HEK293T (cell line): ENCODE data around the gene SLC26A9.
"Not testable (repeated sequence)": the region's sequence is repeated elsewhere in the genome, so short reads cannot be mapped to it uniquely, and the experiment has no call there.

Experiments used
- CTCF ChIA-PET: fragments of 350-600 bp; formaldehyde crosslinking; extraction: SDS; loops from one replicate; lab custom pipeline; 2021; ENCODE audit warnings: antibody characterized with exemption, inconsistent platforms; lab: Yijun Ruan, JAX
- POLR2A ChIA-PET: fragments of 350-600 bp; formaldehyde crosslinking; extraction: SDS; loops from one replicate; lab custom pipeline; 2020; ENCODE audit warnings: antibody characterized with exemption, inconsistent platforms; lab: Yijun Ruan, JAX
- DNase-seq: peaks from one replicate; pipeline ENCODE4 v3.0.0; 2012; ENCODE audit warnings: mixed read lengths; ENCODE audit errors: extremely low spot score
- ARNT ChIP-seq: fragments of 450-650 bp; IDR thresholded peaks from 2 replicates; pipeline ENCODE4 v1.6.1; 2017; ENCODE audit warnings: mild to moderate bottlenecking
- BHLHE40 ChIP-seq: fragments of 450-650 bp; IDR thresholded peaks from 2 replicates; pipeline ENCODE4 v1.6.1; 2016; ENCODE audit warnings: mild to moderate bottlenecking, moderate library complexity, borderline replicate concordance
- CTBP1 ChIP-seq: fragments of 450-650 bp; IDR thresholded peaks from 2 replicates; pipeline ENCODE4 v1.6.1; 2016; ENCODE audit warnings: borderline replicate concordance
- ELF4 ChIP-seq: fragments of 450-650 bp; IDR thresholded peaks from 2 replicates; pipeline ENCODE4 v1.6.1; 2017; ENCODE audit warnings: antibody characterized with exemption
- FOXA1 ChIP-seq: fragments of 450-650 bp; IDR thresholded peaks from 2 replicates; pipeline ENCODE4 v1.6.1; 2016; ENCODE audit warnings: mild to moderate bottlenecking
- FOXK2 ChIP-seq: fragments of 450-650 bp; IDR thresholded peaks from 2 replicates; pipeline ENCODE4 v1.6.1; 2016; ENCODE audit warnings: mild to moderate bottlenecking
- FOXM1 ChIP-seq: fragments of 450-650 bp; IDR thresholded peaks from 2 replicates; pipeline ENCODE4 v1.6.1; 2017; ENCODE audit warnings: mild to moderate bottlenecking, borderline replicate concordance
- HDGF ChIP-seq: fragments of 450-650 bp; IDR thresholded peaks from 2 replicates; pipeline ENCODE4 v1.6.1; 2017; ENCODE audit warnings: antibody characterized with exemption, borderline replicate concordance
- L3MBTL2 ChIP-seq: fragments of 450-650 bp; conservative IDR thresholded peaks from 2 replicates; pipeline ENCODE4 v1.6.1; 2016; ENCODE audit warnings: mild to moderate bottlenecking
- LEF1 ChIP-seq: fragments of 450-650 bp; IDR thresholded peaks from 2 replicates; pipeline ENCODE4 v1.6.1; 2017; ENCODE audit warnings: mild to moderate bottlenecking, borderline replicate concordance
- NFRKB ChIP-seq: fragments of 450-650 bp; IDR thresholded peaks from 2 replicates; pipeline ENCODE4 v1.6.1; 2016; ENCODE audit warnings: mild to moderate bottlenecking, moderate library complexity
- PKNOX1 ChIP-seq: fragments of 450-650 bp; IDR thresholded peaks from 2 replicates; pipeline ENCODE4 v1.6.1; 2016
- SP1 ChIP-seq: fragments of 450-650 bp; IDR thresholded peaks from 2 replicates; pipeline ENCODE4 v1.6.1; 2017
- SUZ12 ChIP-seq: fragments of 450-650 bp; IDR thresholded peaks from 2 replicates; pipeline ENCODE4 v1.6.1; 2016; ENCODE audit warnings: mild to moderate bottlenecking
- TARDBP ChIP-seq: fragments of 450-650 bp; IDR thresholded peaks from 2 replicates; pipeline ENCODE4 v1.6.1; 2016
- ZNF384 ChIP-seq: fragments of 450-650 bp; IDR thresholded peaks from 2 replicates; pipeline ENCODE4 v1.6.1; 2016

SLC26A9 gene

GRCh38 chr1:205907794-205908193 is 35.5 kb downstream of the SLC26A9 start:
- ChIA-PET CTCF (interaction anchor here (0.7 to 2.2 kb wide), 7 partner anchors 70 to 1040 kb away, joined by 3 to 11 read pairs (median 3); no protein-coding TSS in a partner anchor), POLR2A (no interaction called here)

GRCh38 chr1:205905095-205905494 is 38.2 kb downstream of the SLC26A9 start:
- DNase-seq, POLR2A ChIA-PET, CTCF ChIA-PET: not testable (repeated sequence)

More at GRCh38 chr1:205907794-205908193, 35.5 kb downstream of the SLC26A9 start:
- TF ChIP-seq FOXK2 (no peak), HDGF (no peak), LEF1 (no peak), ELF4 (no peak), ARNT (no peak), FOXM1 (no peak), CTBP1 (no peak), L3MBTL2 (no peak), PKNOX1 (no peak), ZNF384 (no peak), BHLHE40 (no peak), NFRKB (no peak), SUZ12 (no peak)
- DNase-seq: peak; percentile 39

GRCh38 chr1:205896351-205896750 is 46.9 kb downstream of the SLC26A9 start:
- no peak for TF ChIP-seq HDGF
- TF ChIP-seq ELF4: no peak
- TF ChIP-seq NFRKB: no peak
- TF ChIP-seq ZNF384: no peak
- TF ChIP-seq FOXA1: no peak
- TF ChIP-seq FOXM1: no peak
- ChIA-PET CTCF (no interaction called here), POLR2A (no interaction called here)
- no peak for DNase-seq

GRCh38 chr1:205894119-205894518 is 49.1 kb downstream of the SLC26A9 start:
- CTCF ChIA-PET, POLR2A ChIA-PET, DNase-seq: not testable (repeated sequence)

GRCh38 chr1:205892175-205892574 is 51.1 kb downstream of the SLC26A9 start:
- DNase-seq, CTCF ChIA-PET, POLR2A ChIA-PET: not testable (repeated sequence)

GRCh38 chr1:205891481-205891880 is 51.8 kb downstream of the SLC26A9 start:
- CTCF ChIA-PET, POLR2A ChIA-PET, DNase-seq: not testable (repeated sequence)

GRCh38 chr1:205890631-205891030 is 52.6 kb downstream of the SLC26A9 start:
- CTCF ChIA-PET, POLR2A ChIA-PET: not testable (repeated sequence)

GRCh38 chr1:205889706-205890105 is 53.5 kb downstream of the SLC26A9 start:
- DNase-seq, CTCF ChIA-PET: not testable (repeated sequence)

More at GRCh38 chr1:205890631-205891030, 52.6 kb downstream of the SLC26A9 start:
- DNase-seq: not testable (repeated sequence)

GRCh38 chr1:205889006-205889405 is 54.2 kb downstream of the SLC26A9 start:
- POLR2A ChIA-PET, CTCF ChIA-PET, DNase-seq: not testable (repeated sequence)

More at GRCh38 chr1:205889706-205890105, 53.5 kb downstream of the SLC26A9 start:
- POLR2A ChIA-PET: not testable (repeated sequence)

- no peak for DNase-seq
- ChIA-PET POLR2A (no interaction called here), CTCF (no interaction called here)
- TF ChIP-seq SP1 (no peak), LEF1 (no peak), HDGF (no peak), L3MBTL2 (no peak), NFRKB (no peak), ELF4 (no peak), TARDBP (no peak), SUZ12 (no peak), ZNF384 (no peak), ARNT (no peak), FOXK2 (no peak)
Observed at GRCh38 chr1:205883792-205884191, 59.5 kb downstream of the SLC26A9 start.

- DNase-seq: no peak
- TF ChIP-seq CTBP1: no peak
- no peak for TF ChIP-seq PKNOX1
- TF ChIP-seq BHLHE40: no peak
- no peak for TF ChIP-seq FOXA1
- TF ChIP-seq NFRKB: no peak
- TF ChIP-seq ZNF384: no peak
- no peak for TF ChIP-seq HDGF
- TF ChIP-seq FOXK2: no peak
- no peak for TF ChIP-seq SUZ12
- TF ChIP-seq ELF4: no peak
- ChIA-PET CTCF (no interaction called here), POLR2A (no interaction called here)
Observed at GRCh38 chr1:205880923-205881322, 62.3 kb downstream of the SLC26A9 start.
